NCI-H226 (cell line): ENCODE measurements around the gene DCAF8.

Source experiments
- DNase-seq: peaks from one replicate; pipeline ENCODE4 v3.0.0-alpha.2; 2015

Gene DCAF8

DNA sequence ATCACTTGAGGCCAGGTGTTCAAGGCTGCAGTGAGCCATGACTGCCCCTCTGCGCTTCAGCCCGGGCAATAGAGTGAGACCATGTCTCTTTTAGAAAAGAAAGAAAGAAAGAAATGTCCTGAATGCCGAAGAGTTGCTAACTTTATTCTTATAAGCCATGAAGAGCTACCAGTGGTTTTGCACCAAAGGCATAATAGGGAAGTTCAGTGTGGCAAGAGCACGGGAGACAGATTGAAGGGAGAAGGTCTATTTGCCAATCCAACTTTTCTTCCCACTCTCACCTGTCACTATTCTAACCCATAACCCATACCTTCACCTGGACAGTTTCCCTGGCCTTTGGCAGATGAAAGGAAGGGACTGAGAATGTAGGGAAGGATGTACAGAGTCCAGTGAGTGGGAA lies 61.6 kb downstream of the DCAF8 start:
- no peak for DNase-seq

- DNase-seq: no peak
Observed at GRCh38 chr1:160197231-160197630, 65.1 kb downstream of the DCAF8 start.

DNA sequence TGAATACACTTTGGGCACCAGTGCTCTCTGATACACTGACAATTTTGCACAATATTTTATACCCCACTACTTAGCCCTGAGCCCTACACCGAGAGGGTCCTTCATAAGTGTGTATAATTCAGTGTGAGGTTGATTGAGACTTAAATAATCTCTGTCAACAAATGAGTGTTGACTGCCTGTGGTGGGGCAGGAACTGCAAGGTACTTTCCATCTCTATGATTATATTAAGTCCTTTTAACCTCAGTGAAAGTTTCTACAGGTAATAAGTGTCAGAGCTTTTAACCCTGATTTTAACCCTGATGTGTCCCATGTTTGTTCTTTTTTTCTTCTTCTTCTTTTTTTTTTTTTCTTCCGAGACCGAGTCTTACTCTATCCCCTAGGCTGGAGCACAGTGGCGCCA lies 66.2 kb downstream of the DCAF8 start:
- DNase-seq: no peak

GRCh38 chr1:160194737-160195059 lies 67.7 kb downstream of the DCAF8 start:
- DNase-seq: no peak

- DNase-seq: no peak
Observed at GRCh38 chr1:160193832-160194736, 68.3 kb downstream of the DCAF8 start.

DNA sequence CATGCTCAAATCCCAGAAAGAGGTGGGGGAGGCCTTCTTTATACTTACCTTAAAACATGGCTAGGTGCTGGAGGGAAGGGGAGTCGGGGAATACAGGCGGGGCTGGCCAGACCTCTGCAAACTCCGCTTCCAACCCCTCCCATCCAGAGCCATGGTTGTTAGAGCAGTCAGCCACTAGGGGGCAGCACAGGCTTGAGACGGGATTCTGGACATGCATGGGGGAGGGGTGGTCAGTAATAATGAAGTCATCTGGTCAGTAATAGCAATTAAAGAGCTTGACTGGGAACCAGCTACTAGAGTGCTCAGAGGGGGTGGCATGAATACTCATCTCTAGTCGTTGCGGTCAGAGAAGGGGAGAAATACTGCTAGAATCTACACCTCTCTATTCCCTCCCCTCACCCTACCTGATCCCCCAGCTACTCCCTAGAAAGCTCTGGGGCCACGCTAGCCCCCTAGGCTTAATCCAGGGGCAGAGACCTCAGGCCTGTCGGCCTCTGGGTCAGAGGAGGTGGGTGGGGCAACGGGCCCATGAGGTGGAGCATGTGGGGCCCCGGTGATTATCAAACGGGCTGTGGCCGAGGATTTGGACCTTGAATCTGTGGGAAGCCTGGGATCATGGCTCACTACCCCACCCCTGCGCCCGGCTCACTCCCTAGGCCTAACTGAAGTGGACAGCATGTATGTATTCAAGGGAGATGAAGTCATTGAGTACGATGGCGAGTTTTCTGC lies 69.1 kb downstream of the DCAF8 start:
- peak; percentile 51 for DNase-seq

DNA sequence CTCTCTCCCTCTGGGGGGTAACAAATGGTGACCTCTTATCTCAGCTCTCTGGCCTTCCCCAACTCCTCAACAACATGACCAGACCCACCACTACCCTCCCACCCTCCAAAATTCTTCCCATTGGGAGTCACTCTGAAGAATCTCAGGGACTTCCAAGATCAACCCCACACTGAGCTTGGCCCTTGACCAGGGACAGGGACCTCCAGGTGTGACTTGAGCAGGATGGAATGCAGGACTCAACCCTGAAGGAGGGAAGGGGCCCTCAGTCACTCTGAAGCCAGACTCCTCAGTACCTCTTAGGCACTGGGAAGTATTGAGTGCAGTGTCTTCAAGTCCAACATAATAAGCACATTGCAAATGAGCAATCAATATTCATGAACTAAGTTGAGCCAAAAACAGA lies 70.1 kb downstream of the DCAF8 start:
- DNase-seq: no peak

DNA sequence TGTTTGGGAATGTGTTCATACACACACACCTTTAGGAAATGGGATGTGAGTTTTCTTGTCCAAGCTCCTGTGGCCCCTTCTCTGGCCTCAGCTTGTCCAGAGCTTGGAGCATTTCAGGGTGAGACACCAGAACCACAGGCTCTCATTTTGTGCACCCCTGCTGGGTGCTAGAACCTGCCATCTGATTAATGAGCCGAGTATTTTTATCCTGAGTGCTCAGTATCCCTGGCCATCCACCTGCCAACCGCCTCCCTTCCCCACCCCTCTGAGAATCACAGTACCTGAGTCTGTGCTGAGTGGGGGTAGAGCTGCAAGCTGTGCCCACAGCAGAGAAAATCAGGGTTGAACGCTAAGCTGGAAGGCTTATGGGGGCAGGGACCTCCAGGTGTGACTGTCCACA lies 70.6 kb downstream of the DCAF8 start:
- DNase-seq: no peak

DNA sequence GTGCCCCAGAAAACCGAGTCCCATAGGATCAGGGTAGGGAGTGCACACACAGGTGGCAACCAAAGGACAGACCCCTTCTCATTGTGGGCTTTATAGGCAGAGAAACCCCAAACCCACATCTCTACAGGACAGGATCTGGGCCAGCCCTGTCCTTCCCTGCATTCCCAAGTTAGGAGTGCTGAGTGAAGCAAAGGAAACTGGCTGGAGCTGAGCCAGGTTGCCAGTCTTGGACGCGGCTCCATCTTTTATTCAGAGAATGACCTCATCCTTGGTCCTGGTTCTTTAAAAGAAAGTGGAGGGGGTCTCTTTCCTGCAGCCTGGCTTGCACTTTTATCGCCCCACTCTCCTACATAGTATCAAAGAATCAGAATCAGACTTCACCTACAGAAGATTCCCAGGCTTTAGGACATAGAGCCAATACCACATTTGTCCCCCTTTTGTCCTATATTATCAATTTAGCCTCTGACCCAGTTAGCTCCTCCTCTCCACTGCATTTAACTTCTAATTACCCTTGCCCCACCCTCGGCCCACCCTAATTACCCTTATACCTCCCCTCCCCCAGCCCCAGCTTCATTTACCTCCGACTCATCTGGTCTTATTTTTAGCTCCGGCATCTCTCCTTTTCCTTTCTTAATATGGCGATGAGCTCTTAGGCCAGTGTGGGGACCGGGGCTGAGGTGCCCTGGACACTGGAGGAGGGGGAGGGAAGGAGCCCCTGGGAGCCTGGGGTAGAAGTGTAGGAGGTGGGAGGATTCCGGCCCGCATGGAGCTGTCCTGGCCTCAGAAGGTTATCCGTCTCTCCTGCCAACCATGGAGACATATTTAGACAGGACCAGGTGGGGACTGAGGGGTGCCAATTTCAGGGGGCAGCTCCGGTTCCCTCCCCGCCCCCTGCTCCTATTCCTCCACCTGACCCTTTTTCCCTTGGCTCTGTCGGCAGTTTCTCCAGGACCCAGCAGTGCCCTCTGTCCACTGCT lies 72.4 kb downstream of the DCAF8 start, which contains the start of gene CASQ1:
Gene CASQ1 (plus strand): TSS at position 927 of the 977 bp plus-strand sequence. CDS start 177 bp downstream, outside the sequence.
- DNase-seq: peak; percentile 69

DNA sequence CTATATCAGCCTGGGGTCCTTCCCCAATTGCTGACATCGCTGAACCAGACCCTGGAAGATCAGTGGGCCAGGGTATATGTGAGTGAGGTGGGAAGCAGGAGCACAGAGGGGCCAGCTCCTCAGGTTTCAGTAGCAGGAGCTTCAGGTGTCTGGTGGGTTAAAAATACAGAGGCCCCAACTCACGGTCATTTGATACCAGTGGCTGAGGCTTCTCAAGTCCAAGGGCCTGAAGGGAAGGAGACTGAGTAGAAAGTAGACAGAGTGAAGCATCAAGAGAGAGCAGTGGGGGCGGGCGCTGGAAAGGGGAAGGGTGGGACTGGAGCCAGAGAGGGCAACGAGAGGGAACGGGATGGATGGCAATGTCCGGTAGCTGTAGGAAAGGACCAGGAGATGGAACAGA lies 74.0 kb downstream of the DCAF8 start:
- DNase-seq: no peak

GRCh38 chr1:160187407-160187806 lies 74.9 kb downstream of the DCAF8 start:
- no peak for DNase-seq

DNA sequence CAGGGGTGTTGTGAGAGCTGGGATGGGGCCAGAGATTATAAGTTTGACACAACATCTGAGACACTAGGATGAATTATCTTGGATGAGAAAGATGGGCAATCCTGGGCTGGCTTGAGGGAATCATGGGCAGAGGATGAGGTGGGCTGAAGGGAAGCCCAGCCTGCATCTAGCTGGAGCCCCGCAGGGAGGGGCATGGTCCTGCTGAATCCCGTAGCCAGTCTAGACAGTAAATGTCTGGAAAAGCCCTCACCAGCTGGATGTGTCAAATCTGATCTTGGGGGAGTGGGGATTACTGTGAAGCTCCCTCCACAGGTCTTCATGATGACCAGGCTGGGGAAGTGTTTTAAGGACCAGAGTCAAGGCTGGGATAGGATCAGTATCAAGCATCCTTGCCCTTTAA lies 75.6 kb downstream of the DCAF8 start:
- DNase-seq: no peak

- no peak for DNase-seq
Observed at GRCh38 chr1:160186246-160186645, 76.1 kb downstream of the DCAF8 start.

GRCh38 chr1:160179336-160179735 lies 83.0 kb downstream of the DCAF8 start:
- no peak for DNase-seq

- DNase-seq: no peak
Observed at GRCh38 chr1:160178731-160179130, 83.6 kb downstream of the DCAF8 start.

- DNase-seq: no peak
Observed at GRCh38 chr1:160177667-160178066, 84.7 kb downstream of the DCAF8 start.

DNA sequence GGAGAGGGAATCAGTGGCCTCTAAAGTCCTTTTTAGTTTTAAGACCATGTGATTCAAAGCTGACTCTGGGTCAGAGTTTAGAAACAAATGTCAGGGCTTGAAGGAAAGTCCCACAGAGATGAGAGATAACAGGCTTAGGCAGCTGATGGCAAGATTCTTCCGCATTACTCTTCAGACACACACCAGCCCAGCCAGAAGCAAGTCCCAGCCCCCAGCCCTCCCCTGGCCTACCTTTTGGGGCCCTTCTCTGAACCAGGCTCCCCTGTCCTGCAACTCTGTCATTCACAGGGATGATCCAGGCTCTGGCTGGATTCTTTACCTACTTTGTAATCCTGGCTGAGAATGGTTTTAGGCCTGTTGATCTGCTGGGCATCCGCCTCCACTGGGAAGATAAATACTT lies 85.1 kb downstream of the DCAF8 start:
- DNase-seq: no peak

DNA sequence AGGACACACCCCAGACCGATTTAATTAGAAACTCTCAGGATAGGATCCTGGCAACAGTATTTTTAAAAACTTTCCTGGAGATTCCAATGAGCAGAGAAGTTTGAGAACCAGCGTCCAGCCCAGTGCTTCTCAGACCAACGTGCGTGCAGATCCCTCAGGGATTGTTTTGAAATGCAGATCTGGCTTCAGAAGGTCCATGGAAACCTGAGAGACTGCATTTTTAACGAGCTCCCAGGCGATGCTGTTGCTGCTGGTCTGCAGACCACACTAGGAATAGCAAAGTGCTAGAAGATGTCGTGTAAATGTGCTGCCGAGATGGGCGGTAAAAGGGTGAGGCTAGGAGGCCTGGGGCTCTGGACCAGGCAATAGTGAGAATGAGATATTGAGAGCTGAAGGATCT lies 90.4 kb downstream of the DCAF8 start:
- DNase-seq: no peak

- DNase-seq: peak; percentile 48
Observed at GRCh38 chr1:160171354-160171753, 91.0 kb downstream of the DCAF8 start.

DNA sequence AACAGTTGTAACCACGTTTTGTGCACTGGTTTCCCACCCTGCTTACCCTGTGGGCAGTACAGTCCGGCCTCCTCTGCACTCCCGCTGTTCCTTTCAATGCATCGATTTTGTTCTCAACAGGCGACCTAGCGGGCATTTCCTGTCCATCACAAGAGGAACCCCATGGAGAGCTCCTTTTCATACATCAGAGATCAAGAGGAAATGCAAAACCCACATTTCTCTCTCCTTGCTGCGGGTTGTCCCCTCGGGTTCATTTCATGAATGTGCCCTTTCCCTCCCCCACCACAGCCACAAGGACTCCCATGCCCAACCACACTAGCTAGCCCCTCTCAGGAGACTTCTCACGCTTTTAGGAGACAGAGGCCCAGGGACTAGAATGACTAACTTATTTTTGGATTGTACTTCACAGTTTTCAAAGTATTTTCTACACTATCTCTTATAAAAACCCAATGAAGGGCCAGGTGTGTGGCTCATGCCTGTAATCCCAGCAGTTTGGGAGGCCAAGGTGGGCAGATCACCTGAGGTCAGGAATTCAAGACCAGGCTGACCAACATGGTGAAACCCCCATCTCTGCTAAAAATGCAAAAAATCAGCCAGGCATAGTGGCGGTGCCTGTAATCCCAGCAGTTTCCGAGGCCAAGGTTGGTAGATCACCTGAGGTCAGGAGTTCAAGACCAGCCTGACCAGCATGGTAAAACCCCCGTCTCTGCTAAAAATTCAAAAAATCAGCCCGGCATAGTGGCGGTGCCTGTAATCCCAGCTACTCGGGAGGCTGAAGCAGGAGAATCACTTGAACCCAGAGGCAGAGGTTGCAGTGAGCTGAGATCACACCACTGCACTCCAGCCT lies 92.6 kb downstream of the DCAF8 start:
- DNase-seq: no peak

GRCh38 chr1:160168609-160169369 lies 93.6 kb downstream of the DCAF8 start:
- no peak for DNase-seq
